Activated naive CD8-positive, alpha-beta T cell treated with anti-CD3 and anti-CD28 coated beads, Interleukin-2, amount 50 U/mL, for 24 hours (primary cell): ENCODE measurements around the gene PIEZO2.
"Not testable (repeated sequence)": the region's sequence is repeated elsewhere in the genome, so short reads cannot be mapped to it uniquely, and the experiment has no call there.

Experiments used
- ATAC-seq: fragments of 150-1000 bp; cut with Tn5 transposase; one replicate; pipeline ENCODE4 v1.10.0; 2021
- DNase-seq: peaks from one replicate; pipeline ENCODE4 v3.0.0; 2021
- H3K27ac Mint-ChIP-seq: one replicate; pipeline ENCODE4 v1.8.0; 2021; ENCODE audit warnings: mild to moderate bottlenecking, mixed read lengths
- H3K27me3 Mint-ChIP-seq: one replicate; pipeline ENCODE4 v1.8.0; 2021; ENCODE audit warnings: mixed read lengths
- H3K36me3 Mint-ChIP-seq: one replicate; pipeline ENCODE4 v1.8.0; 2021; ENCODE audit warnings: low read depth, mixed read lengths
- H3K4me1 Mint-ChIP-seq: one replicate; pipeline ENCODE4 v1.8.0; 2021; ENCODE audit warnings: mixed read lengths
- H3K4me3 Mint-ChIP-seq: one replicate; pipeline ENCODE4 v1.8.0; 2021; ENCODE audit warnings: mild to moderate bottlenecking, moderate library complexity, mixed read lengths
- H3K9me3 Mint-ChIP-seq: one replicate; pipeline ENCODE4 v1.8.0; 2021; ENCODE audit warnings: mixed read lengths

PIEZO2 gene

GRCh38 chr18:10923551-10924070 lies 225.8 kb downstream of the PIEZO2 start:
- no peaks in the 10 kb centered on the region for H3K9me3 Mint-ChIP-seq
- no peaks in the 10 kb centered on the region for H3K4me1 Mint-ChIP-seq
- ATAC-seq (no peak), DNase-seq (no peak)
- H3K27me3 Mint-ChIP-seq, result no peaks in the 10 kb centered on the region
- H3K4me3 Mint-ChIP-seq, result no peak overlapping the region
- H3K36me3 Mint-ChIP-seq, result no peaks in the 10 kb centered on the region
- H3K27ac Mint-ChIP-seq, result no peak overlapping the region

GRCh38 chr18:10923141-10923540 lies 226.2 kb downstream of the PIEZO2 start:
- H3K27ac Mint-ChIP-seq, result no peak overlapping the region
- no peaks in the 10 kb centered on the region for H3K9me3 Mint-ChIP-seq

GRCh38 chr18:10922712-10923111 lies 226.7 kb downstream of the PIEZO2 start:
- DNase-seq, H3K4me3 Mint-ChIP-seq, H3K36me3 Mint-ChIP-seq, H3K4me1 Mint-ChIP-seq, ATAC-seq, H3K9me3 Mint-ChIP-seq, H3K27ac Mint-ChIP-seq, H3K27me3 Mint-ChIP-seq: not testable (repeated sequence)

More at GRCh38 chr18:10923141-10923540, 226.2 kb downstream of the PIEZO2 start:
- H3K4me3 Mint-ChIP-seq, result no peak overlapping the region
- no peak for DNase-seq
- H3K27me3 Mint-ChIP-seq, result no peaks in the 10 kb centered on the region
- H3K4me1 Mint-ChIP-seq, result no peaks in the 10 kb centered on the region
- ATAC-seq, result no peak
- H3K36me3 Mint-ChIP-seq, result no peaks in the 10 kb centered on the region

- not testable (repeated sequence) for H3K4me3 Mint-ChIP-seq, H3K9me3 Mint-ChIP-seq, DNase-seq, H3K27ac Mint-ChIP-seq, H3K4me1 Mint-ChIP-seq, ATAC-seq, H3K36me3 Mint-ChIP-seq, H3K27me3 Mint-ChIP-seq
These were observed 229.1 kb downstream of the PIEZO2 start for GRCh38 chr18:10920309-10920708.

- ATAC-seq (no peak), DNase-seq (no peak)
- H3K27me3 Mint-ChIP-seq, result no peaks in the 10 kb centered on the region
- H3K9me3 Mint-ChIP-seq, result no peaks in the 10 kb centered on the region
- no peaks in the 10 kb centered on the region for H3K4me1 Mint-ChIP-seq
- H3K36me3 Mint-ChIP-seq, result no peaks in the 10 kb centered on the region
- H3K4me3 Mint-ChIP-seq, result no peak overlapping the region
- no peak overlapping the region for H3K27ac Mint-ChIP-seq
These were observed 229.5 kb downstream of the PIEZO2 start for GRCh38 chr18:10919851-10920250.

- Mint-ChIP-seq H3K27ac (no peak overlapping the region), H3K4me1 (no peaks in the 10 kb centered on the region), H3K4me3 (no peak overlapping the region), H3K27me3 (no peaks in the 10 kb centered on the region), H3K9me3 (no peaks in the 10 kb centered on the region), H3K36me3 (no peaks in the 10 kb centered on the region)
- no peak for DNase-seq
- no peak for ATAC-seq
These were observed 232.5 kb downstream of the PIEZO2 start for GRCh38 chr18:10916865-10917264.

- Mint-ChIP-seq H3K36me3 (no peaks in the 10 kb centered on the region), H3K27ac (no peak overlapping the region), H3K4me3 (no peak overlapping the region), H3K27me3 (no peaks in the 10 kb centered on the region), H3K9me3 (no peaks in the 10 kb centered on the region), H3K4me1 (no peaks in the 10 kb centered on the region)
- DNase-seq (no peak), ATAC-seq (no peak)
These were observed 233.0 kb downstream of the PIEZO2 start for GRCh38 chr18:10916387-10916786.

DNA sequence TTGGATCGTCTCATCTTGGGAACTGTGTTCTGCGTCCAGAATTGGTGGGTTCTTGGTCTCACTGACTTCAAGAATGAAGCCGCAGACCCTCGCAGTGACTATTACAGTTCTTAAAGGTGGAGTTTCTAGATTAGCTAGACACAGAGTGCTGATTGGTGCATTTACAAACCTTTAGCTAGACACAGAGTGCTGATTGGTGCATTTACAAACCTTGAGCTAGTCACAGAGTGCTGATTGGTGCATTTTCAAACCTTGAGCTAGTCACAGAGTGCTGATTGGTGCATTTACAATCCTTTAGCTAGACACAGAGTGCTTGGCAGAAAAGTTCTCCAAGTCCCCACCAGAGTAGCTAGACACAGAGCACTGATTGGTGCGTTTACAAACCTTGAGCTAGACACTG lies 233.6 kb downstream of the PIEZO2 start:
- H3K9me3 Mint-ChIP-seq, DNase-seq, H3K4me3 Mint-ChIP-seq, H3K36me3 Mint-ChIP-seq, H3K27me3 Mint-ChIP-seq, H3K4me1 Mint-ChIP-seq, ATAC-seq, H3K27ac Mint-ChIP-seq: not testable (repeated sequence)

GRCh38 chr18:10914610-10915009 lies 234.8 kb downstream of the PIEZO2 start:
- H3K4me1 Mint-ChIP-seq, H3K27me3 Mint-ChIP-seq, H3K36me3 Mint-ChIP-seq, H3K4me3 Mint-ChIP-seq, ATAC-seq, H3K27ac Mint-ChIP-seq, H3K9me3 Mint-ChIP-seq, DNase-seq: not testable (repeated sequence)

GRCh38 chr18:10913919-10914318 lies 235.4 kb downstream of the PIEZO2 start:
- DNase-seq, result no peak
- Mint-ChIP-seq H3K27ac (no peak overlapping the region), H3K27me3 (no peaks in the 10 kb centered on the region), H3K9me3 (no peaks in the 10 kb centered on the region), H3K4me3 (no peak overlapping the region), H3K4me1 (no peaks in the 10 kb centered on the region), H3K36me3 (no peaks in the 10 kb centered on the region)
- no peak for ATAC-seq

DNA sequence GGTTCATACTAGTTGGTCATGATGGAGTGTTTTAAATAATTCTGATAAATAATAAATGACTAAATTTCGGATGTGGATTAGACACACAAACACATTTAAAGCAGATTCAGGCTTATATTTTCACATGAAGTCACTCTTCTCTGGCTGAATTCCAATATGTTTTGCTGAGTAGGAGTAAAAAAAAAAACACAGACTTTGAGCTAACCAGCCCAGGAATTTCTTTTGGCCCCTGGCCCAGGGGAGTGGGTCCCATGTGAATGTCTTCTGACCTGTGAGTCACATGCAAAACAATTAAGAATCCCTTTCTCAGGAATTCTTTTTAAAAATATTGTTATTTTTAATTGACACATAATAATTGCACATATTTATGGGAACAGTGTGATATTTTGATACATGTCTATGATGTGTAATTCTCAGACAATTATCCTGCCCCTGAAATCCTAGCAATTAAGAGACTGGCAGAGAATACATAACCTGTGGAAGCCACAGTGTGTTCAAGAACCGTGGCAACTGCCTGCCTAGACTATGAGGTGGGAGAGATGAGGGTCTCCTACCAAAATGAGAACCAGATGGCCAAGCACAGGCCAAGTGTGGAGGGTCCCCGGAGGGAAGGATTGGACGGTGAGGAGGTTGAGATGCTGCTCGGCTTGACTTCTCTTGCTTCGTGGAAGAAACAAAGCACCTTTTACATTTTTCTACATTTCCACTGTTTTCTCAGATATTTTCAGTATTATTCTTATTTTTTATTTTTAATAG lies 236.4 kb downstream of the PIEZO2 start:
- DNase-seq, result no peak
- Mint-ChIP-seq H3K36me3 (no peaks in the 10 kb centered on the region), H3K27ac (no peak overlapping the region), H3K4me3 (no peak overlapping the region), H3K9me3 (no peaks in the 10 kb centered on the region), H3K4me1 (no peaks in the 10 kb centered on the region), H3K27me3 (no peaks in the 10 kb centered on the region)
- no peak for ATAC-seq

- DNase-seq (no peak), ATAC-seq (no peak)
- H3K4me1 Mint-ChIP-seq, result no peaks in the 10 kb centered on the region
- no peak overlapping the region for H3K27ac Mint-ChIP-seq
- no peaks in the 10 kb centered on the region for H3K27me3 Mint-ChIP-seq
- no peak overlapping the region for H3K4me3 Mint-ChIP-seq
- no peaks in the 10 kb centered on the region for H3K9me3 Mint-ChIP-seq
- no peaks in the 10 kb centered on the region for H3K36me3 Mint-ChIP-seq
These were observed 239.6 kb downstream of the PIEZO2 start for GRCh38 chr18:10909724-10910123.

DNA sequence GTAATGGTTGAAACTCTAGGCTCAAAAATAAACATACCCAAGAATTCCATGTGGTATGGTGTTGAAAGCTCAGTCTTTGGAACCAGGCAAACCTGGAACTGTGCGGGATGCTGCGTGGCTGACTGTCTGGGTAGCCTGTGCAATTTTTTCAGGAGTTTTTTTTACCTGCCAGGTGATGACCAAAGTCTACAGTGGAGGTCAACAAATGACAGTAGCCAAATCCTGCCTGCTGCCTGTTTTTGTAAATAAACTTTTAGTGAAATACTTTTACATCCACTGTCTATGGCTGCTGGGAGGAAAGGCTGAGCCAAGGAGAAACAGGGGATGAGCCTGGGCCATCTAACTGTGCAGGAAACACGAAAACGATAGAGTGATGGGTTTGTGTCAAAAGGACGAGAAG lies 240.6 kb downstream of the PIEZO2 start:
- H3K27ac Mint-ChIP-seq, result no peak overlapping the region
- no peaks in the 10 kb centered on the region for H3K36me3 Mint-ChIP-seq
- H3K4me3 Mint-ChIP-seq, result no peak overlapping the region
- no peaks in the 10 kb centered on the region for H3K9me3 Mint-ChIP-seq
- DNase-seq, result no peak
- no peaks in the 10 kb centered on the region for H3K27me3 Mint-ChIP-seq
- no peak for ATAC-seq
- no peaks in the 10 kb centered on the region for H3K4me1 Mint-ChIP-seq

- H3K27me3 Mint-ChIP-seq, result no peaks in the 10 kb centered on the region
- H3K9me3 Mint-ChIP-seq, result no peaks in the 10 kb centered on the region
- H3K27ac Mint-ChIP-seq, result no peak overlapping the region
- no peaks in the 10 kb centered on the region for H3K36me3 Mint-ChIP-seq
- H3K4me1 Mint-ChIP-seq, result no peaks in the 10 kb centered on the region
- no peak overlapping the region for H3K4me3 Mint-ChIP-seq
- ATAC-seq, result no peak
- no peak for DNase-seq
These were observed 241.6 kb downstream of the PIEZO2 start for GRCh38 chr18:10907749-10908148.

- H3K4me1 Mint-ChIP-seq, result no peaks in the 10 kb centered on the region
- H3K9me3 Mint-ChIP-seq, result no peaks in the 10 kb centered on the region
- DNase-seq (no peak), ATAC-seq (no peak)
- H3K4me3 Mint-ChIP-seq, result no peak overlapping the region
- H3K27me3 Mint-ChIP-seq, result peaks cover 5% of the 10 kb centered on the region
- H3K36me3 Mint-ChIP-seq, result no peaks in the 10 kb centered on the region
- no peak overlapping the region for H3K27ac Mint-ChIP-seq
These were observed 248.0 kb downstream of the PIEZO2 start for GRCh38 chr18:10901329-10901728.

GRCh38 chr18:10900435-10900834 lies 248.9 kb downstream of the PIEZO2 start:
- no peak overlapping the region for H3K27ac Mint-ChIP-seq
- no peak for DNase-seq
- no peaks in the 10 kb centered on the region for H3K4me1 Mint-ChIP-seq
- no peak for ATAC-seq
- H3K4me3 Mint-ChIP-seq, result no peak overlapping the region
- H3K36me3 Mint-ChIP-seq, result no peaks in the 10 kb centered on the region
- peaks cover 5% of the 10 kb centered on the region for H3K27me3 Mint-ChIP-seq
- no peaks in the 10 kb centered on the region for H3K9me3 Mint-ChIP-seq
